ENCODE data around the gene MLLT6.

MLLT6 gene

GRCh38 chr17:38739305-38739704, 34.2 kb downstream of the MLLT6 start:
- Histone ChIP-seq H3K27me3 (ENCODE audit: control insufficient read depth, insufficient read depth, low read length) (no peaks in the 10 kb centered on the region), H3K9ac (ENCODE audit: low read depth, low read length) (no peak overlapping the region), H3K4me1 (ENCODE audit: control insufficient read depth, insufficient read depth, low read length) (peaks cover 15% of the 10 kb centered on the region), H3K36me3 (ENCODE audit: control insufficient read depth, insufficient read depth, low read length) (peaks cover 56% of the 10 kb centered on the region), H3K4me3 (ENCODE audit: low read depth, low read length) (no peak overlapping the region), H3K9me3 (ENCODE audit: control insufficient read depth, insufficient read depth, low read length) (no peaks in the 10 kb centered on the region), H3K27ac (ENCODE audit: low read depth, low read length) (no peak overlapping the region)

GRCh38 chr17:38740044-38740443, 35.0 kb downstream of the MLLT6 start:
- Histone ChIP-seq H3K4me1 (ENCODE audit: control insufficient read depth, insufficient read depth, low read length) (peaks cover 18% of the 10 kb centered on the region), H3K9me3 (ENCODE audit: control insufficient read depth, insufficient read depth, low read length) (no peaks in the 10 kb centered on the region), H3K27ac (ENCODE audit: low read depth, low read length) (no peak overlapping the region), H3K36me3 (ENCODE audit: control insufficient read depth, insufficient read depth, low read length) (peaks cover 50% of the 10 kb centered on the region), H3K4me3 (ENCODE audit: low read depth, low read length) (no peak overlapping the region), H3K27me3 (ENCODE audit: control insufficient read depth, insufficient read depth, low read length) (no peaks in the 10 kb centered on the region), H3K9ac (ENCODE audit: low read depth, low read length) (no peak overlapping the region)

- Histone ChIP-seq H3K27me3 (ENCODE audit: control insufficient read depth, insufficient read depth, low read length) (no peaks in the 10 kb centered on the region), H3K9me3 (ENCODE audit: control insufficient read depth, insufficient read depth, low read length) (no peaks in the 10 kb centered on the region), H3K27ac (ENCODE audit: low read depth, low read length) (no peak overlapping the region), H3K4me1 (ENCODE audit: control insufficient read depth, insufficient read depth, low read length) (peaks cover 24% of the 10 kb centered on the region), H3K36me3 (ENCODE audit: control insufficient read depth, insufficient read depth, low read length) (peaks cover 44% of the 10 kb centered on the region), H3K9ac (ENCODE audit: low read depth, low read length) (no peak overlapping the region), H3K4me3 (ENCODE audit: low read depth, low read length) (no peak overlapping the region)
These were observed 35.7 kb downstream of the MLLT6 start for GRCh38 chr17:38740806-38741205.

GRCh38 chr17:38741461-38741860, 36.4 kb downstream of the MLLT6 start:
- Histone ChIP-seq H3K27ac (ENCODE audit: low read depth, low read length) (no peak overlapping the region), H3K4me3 (ENCODE audit: low read depth, low read length) (no peak overlapping the region), H3K4me1 (ENCODE audit: control insufficient read depth, insufficient read depth, low read length) (peaks cover 31% of the 10 kb centered on the region), H3K9me3 (ENCODE audit: control insufficient read depth, insufficient read depth, low read length) (no peaks in the 10 kb centered on the region), H3K27me3 (ENCODE audit: control insufficient read depth, insufficient read depth, low read length) (no peaks in the 10 kb centered on the region), H3K36me3 (ENCODE audit: control insufficient read depth, insufficient read depth, low read length) (peaks cover 38% of the 10 kb centered on the region), H3K9ac (ENCODE audit: low read depth, low read length) (no peak overlapping the region)

GRCh38 chr17:38741921-38742410, 36.9 kb downstream of the MLLT6 start:
- no peaks in the 10 kb centered on the region for H3K9me3 ChIP-seq (ENCODE audit: control insufficient read depth, insufficient read depth, low read length)
- no peak overlapping the region for H3K4me3 ChIP-seq (ENCODE audit: low read depth, low read length)
- H3K4me1 ChIP-seq (ENCODE audit: control insufficient read depth, insufficient read depth, low read length), result peaks cover 34% of the 10 kb centered on the region
- H3K27me3 ChIP-seq (ENCODE audit: control insufficient read depth, insufficient read depth, low read length), result no peaks in the 10 kb centered on the region
- no peak overlapping the region for H3K9ac ChIP-seq (ENCODE audit: low read depth, low read length)
- H3K36me3 ChIP-seq (ENCODE audit: control insufficient read depth, insufficient read depth, low read length), result peaks cover 35% of the 10 kb centered on the region
- H3K27ac ChIP-seq (ENCODE audit: low read depth, low read length), result no peak overlapping the region

- no peaks in the 10 kb centered on the region for H3K27me3 ChIP-seq (ENCODE audit: control insufficient read depth, insufficient read depth, low read length)
- H3K9me3 ChIP-seq (ENCODE audit: control insufficient read depth, insufficient read depth, low read length), result no peaks in the 10 kb centered on the region
- H3K9ac ChIP-seq (ENCODE audit: low read depth, low read length), result no peak overlapping the region
- no peak overlapping the region for H3K4me3 ChIP-seq (ENCODE audit: low read depth, low read length)
- no peak overlapping the region for H3K27ac ChIP-seq (ENCODE audit: low read depth, low read length)
- peaks cover 34% of the 10 kb centered on the region for H3K4me1 ChIP-seq (ENCODE audit: control insufficient read depth, insufficient read depth, low read length)
- H3K36me3 ChIP-seq (ENCODE audit: control insufficient read depth, insufficient read depth, low read length), result peaks cover 29% of the 10 kb centered on the region
These were observed 37.6 kb downstream of the MLLT6 start for GRCh38 chr17:38742411-38743308.

- peak overlapping the region; percentile 33; the same call in 1 of the 2 replicates for H3K4me3 ChIP-seq (ENCODE audit: low read depth, low read length)
- H3K27me3 ChIP-seq (ENCODE audit: control insufficient read depth, insufficient read depth, low read length), result no peaks in the 10 kb centered on the region
- no peak overlapping the region for H3K27ac ChIP-seq (ENCODE audit: low read depth, low read length)
- H3K4me1 ChIP-seq (ENCODE audit: control insufficient read depth, insufficient read depth, low read length), result peaks cover 34% of the 10 kb centered on the region
- H3K9ac ChIP-seq (ENCODE audit: low read depth, low read length), result no peak overlapping the region
- H3K36me3 ChIP-seq (ENCODE audit: control insufficient read depth, insufficient read depth, low read length), result peaks cover 20% of the 10 kb centered on the region
- H3K9me3 ChIP-seq (ENCODE audit: control insufficient read depth, insufficient read depth, low read length), result no peaks in the 10 kb centered on the region
These were observed 38.6 kb downstream of the MLLT6 start for GRCh38 chr17:38743556-38744171.

- H3K36me3 ChIP-seq (ENCODE audit: control insufficient read depth, insufficient read depth, low read length), result peaks cover 5% of the 10 kb centered on the region; the same call in 1 of the 2 replicates
- no peak overlapping the region for H3K9ac ChIP-seq (ENCODE audit: low read depth, low read length)
- H3K27ac ChIP-seq (ENCODE audit: low read depth, low read length), result no peak overlapping the region
- H3K4me3 ChIP-seq (ENCODE audit: low read depth, low read length), result peak overlapping the region; percentile 76; the same call in 1 of the 2 replicates
- peaks cover 40% of the 10 kb centered on the region for H3K4me1 ChIP-seq (ENCODE audit: control insufficient read depth, insufficient read depth, low read length)
- no peaks in the 10 kb centered on the region for H3K9me3 ChIP-seq (ENCODE audit: control insufficient read depth, insufficient read depth, low read length)
- H3K27me3 ChIP-seq (ENCODE audit: control insufficient read depth, insufficient read depth, low read length), result peaks cover 2% of the 10 kb centered on the region
These were observed 40.5 kb downstream of the MLLT6 start for GRCh38 chr17:38745545-38745944.

- Histone ChIP-seq H3K36me3 (ENCODE audit: control insufficient read depth, insufficient read depth, low read length) (peaks cover 5% of the 10 kb centered on the region; the same call in 1 of the 2 replicates), H3K4me3 (ENCODE audit: low read depth, low read length) (peak overlapping the region; percentile 76), H3K27ac (ENCODE audit: low read depth, low read length) (peak overlapping the region; percentile 93), H3K9ac (ENCODE audit: low read depth, low read length) (no peak overlapping the region), H3K27me3 (ENCODE audit: control insufficient read depth, insufficient read depth, low read length) (peaks cover 8% of the 10 kb centered on the region), H3K9me3 (ENCODE audit: control insufficient read depth, insufficient read depth, low read length) (no peaks in the 10 kb centered on the region), H3K4me1 (ENCODE audit: control insufficient read depth, insufficient read depth, low read length) (peaks cover 44% of the 10 kb centered on the region)
These were observed 41.2 kb downstream of the MLLT6 start for GRCh38 chr17:38746004-38746848.

- no peaks in the 10 kb centered on the region for H3K9me3 ChIP-seq (ENCODE audit: control insufficient read depth, insufficient read depth, low read length)
- peaks cover 5% of the 10 kb centered on the region; the same call in 1 of the 2 replicates for H3K36me3 ChIP-seq (ENCODE audit: control insufficient read depth, insufficient read depth, low read length)
- no peak overlapping the region for H3K9ac ChIP-seq (ENCODE audit: low read depth, low read length)
- peak overlapping the region; percentile 76 for H3K4me3 ChIP-seq (ENCODE audit: low read depth, low read length)
- peak overlapping the region; percentile 93 for H3K27ac ChIP-seq (ENCODE audit: low read depth, low read length)
- peaks cover 8% of the 10 kb centered on the region for H3K27me3 ChIP-seq (ENCODE audit: control insufficient read depth, insufficient read depth, low read length)
- peaks cover 44% of the 10 kb centered on the region for H3K4me1 ChIP-seq (ENCODE audit: control insufficient read depth, insufficient read depth, low read length)
These were observed 41.9 kb downstream of the MLLT6 start for GRCh38 chr17:38746849-38747462.

Data from HUES48 (cell line).